ENCODE measurements around the gene SSTR3.
"Not testable (repeated sequence)": the region's sequence is repeated elsewhere in the genome, so short reads cannot be mapped to it uniquely, and the experiment has no call there.

SSTR3 gene

DNA sequence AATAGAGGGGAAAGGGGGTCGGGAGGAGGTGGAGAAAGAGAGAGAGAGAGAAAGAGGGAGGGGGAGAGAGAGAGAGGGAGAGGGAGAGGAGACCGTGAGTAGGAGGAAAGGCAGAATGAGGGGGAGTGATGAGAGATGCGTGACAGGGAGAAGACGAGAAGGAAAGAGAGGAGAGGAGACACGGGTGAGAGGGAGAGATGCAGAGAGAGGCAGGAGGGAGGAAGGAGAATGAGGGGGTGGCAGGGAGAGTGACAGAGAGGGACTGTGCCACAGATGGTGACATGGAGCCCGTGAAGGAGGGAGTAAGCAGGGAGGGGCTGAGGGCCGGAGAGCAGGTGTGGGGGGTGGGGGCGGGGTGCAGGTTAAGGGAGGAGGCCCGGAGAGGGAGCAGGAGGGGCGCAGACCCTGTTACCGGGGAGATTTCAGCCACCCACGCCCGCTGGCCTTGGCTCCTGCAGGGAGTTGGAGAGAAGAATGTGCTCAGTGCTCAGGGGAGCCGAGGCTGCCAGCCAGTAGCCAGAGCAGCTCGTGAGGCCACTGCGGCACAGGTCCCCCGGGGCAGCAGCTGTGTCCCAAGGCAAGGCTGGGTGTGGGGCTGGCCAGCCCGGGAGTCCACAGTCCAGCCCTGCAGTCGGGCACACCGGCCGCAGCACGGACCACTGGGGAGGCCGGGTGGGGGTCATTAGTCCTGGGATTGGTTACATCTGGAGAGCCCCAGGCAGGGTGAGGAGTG lies at the start of gene SSTR3:
TSS of gene SSTR3 (minus strand) at position 304 of the 733 bp plus-strand sequence. CDS start 4,674 bp downstream, outside the sequence.
- no peak for DNase-seq

DNA sequence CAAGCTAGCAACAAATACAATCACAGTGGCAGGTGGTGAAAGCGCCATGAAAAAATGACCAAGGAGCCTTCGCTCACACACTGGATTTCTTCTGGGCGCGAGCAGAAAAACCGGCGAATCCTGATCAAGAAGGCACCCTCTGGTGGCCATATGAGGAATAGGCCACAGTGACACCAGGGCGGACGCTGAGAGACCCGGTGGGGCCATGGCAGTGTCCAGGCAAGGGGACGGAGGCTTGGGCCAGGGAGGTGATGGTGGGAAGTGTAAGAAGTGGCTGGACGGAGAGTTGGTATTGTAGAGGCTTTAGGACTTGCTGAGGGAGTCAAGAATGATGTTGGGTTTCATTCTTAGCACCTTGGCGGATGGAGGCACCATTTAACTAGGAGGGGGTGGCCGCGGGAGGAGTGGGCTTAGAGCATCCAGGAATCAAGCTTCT lies 48.6 kb upstream of the SSTR3 start:
- DNase-seq = peak; percentile 49 to 75

DNA sequence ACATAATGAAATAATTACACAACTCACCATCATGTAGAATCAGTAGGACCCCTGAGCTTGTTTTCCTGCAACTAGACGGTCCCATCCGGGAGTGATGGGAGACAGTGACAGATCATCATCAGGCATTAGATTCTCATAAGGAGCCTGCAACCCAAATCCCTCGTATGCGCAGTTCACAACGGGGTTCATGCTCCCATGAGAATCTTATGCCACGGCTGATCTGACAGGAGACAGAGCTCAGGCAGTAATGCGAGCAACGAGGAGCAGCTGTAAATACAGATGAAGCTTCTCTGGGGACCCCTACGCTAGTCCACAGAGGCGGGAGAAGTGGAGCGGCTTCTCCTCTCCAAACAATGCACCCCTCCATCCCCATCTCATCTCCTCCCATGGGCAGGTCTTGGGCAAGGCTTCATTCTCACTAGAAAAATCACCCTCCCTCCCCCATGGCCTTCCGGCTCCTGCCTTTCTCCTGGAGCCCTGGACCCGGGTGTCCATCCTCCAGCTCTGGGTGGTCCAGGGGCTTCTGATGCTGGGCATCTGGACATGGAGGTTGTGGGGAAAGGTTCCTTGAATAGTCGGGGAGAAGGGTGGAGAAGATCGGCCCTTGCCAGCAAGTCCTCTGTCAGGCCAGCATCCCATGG lies 48.0 kb upstream of the SSTR3 start:
- no peak for DNase-seq

DNA sequence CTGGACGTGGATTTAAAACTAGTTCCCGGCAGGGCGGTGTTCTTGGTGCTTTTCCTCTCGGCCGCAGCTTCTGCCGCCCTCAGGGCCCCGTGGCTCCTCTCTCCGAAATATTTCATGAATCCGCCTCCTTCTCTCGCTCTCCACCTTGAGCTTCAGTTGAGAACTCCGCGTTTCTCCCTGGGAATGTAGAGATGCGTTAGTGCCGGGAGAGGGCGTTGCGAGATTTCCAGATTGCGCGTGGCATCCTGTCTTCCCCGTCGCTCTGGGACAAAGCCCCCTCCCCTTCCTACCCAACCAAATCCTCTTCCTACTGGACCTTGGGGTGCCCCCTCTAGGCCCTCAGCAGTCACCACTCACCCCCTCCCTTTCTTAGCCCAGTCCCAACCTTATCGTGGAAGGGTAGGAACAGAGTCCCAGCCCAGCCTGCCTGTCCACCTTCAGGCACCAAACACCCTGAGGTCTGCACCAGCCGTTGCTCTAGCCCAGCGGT lies 47.3 kb upstream of the SSTR3 start:
- DNase-seq = peak; percentile 44 to 64

DNA sequence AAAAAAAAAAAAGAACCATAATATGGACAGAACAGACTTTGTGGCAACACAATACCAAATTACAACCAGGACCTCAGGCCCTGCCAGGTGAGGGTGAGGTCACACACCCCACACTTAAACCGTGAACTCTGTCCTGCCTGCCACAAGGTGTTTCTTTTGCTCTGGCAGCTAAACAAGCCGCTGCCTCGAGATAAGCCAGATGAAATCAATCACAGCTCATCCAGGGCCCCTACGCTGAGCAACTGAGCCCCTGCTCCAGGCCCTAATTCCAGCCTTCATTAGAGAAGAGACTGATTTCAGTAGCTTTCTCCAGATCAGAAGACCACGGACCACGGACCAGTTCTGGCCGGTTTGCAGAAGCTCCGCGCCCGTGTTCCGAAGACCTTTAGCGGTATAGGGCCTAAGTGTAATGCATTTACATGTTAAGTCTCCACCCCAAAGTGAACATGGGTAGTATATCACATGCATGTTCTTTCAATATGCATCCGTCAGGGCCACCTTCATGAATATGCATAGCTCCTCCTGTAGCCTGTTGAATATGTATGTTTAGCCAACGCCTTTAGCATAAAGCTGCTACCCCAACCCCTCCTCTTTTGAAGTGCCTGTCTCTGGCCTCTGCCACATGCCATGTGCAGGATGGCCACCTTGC lies 46.6 kb upstream of the SSTR3 start:
- no peak for DNase-seq

DNA sequence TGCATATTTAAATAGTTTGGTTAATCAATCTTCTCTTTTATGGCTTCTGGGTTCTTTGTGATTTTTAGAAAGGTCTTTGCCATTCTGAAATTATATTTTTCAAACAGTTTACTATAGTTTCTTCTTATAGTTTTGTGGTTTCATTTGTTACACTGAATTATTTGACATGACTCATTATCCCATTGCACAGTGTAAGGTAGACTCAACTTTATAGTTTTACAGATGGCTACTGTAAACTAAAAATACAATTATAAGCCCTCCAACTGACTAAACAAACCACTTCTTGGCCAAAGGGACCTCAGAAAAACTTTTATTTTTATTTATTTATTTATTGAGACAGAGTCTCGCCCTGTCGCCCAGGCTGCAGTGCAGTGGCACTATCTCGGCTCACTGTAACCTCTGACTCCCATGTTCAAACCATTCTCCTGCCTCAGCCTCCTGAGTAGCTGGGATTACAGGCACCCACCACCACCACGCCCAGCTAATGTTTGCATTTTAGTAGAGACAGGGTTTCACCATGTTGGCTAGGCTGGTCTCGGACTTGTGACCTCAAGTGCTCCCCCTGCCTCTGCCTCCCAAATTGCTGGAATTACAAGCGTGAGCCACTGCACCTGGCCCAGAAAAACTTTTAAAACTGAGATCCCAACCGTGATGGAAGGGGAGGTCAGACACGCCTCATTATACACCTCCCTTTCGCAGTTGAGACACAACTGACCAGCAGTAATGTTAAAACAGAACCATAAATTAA lies 45.9 kb upstream of the SSTR3 start:
- DNase-seq = no peak

DNA sequence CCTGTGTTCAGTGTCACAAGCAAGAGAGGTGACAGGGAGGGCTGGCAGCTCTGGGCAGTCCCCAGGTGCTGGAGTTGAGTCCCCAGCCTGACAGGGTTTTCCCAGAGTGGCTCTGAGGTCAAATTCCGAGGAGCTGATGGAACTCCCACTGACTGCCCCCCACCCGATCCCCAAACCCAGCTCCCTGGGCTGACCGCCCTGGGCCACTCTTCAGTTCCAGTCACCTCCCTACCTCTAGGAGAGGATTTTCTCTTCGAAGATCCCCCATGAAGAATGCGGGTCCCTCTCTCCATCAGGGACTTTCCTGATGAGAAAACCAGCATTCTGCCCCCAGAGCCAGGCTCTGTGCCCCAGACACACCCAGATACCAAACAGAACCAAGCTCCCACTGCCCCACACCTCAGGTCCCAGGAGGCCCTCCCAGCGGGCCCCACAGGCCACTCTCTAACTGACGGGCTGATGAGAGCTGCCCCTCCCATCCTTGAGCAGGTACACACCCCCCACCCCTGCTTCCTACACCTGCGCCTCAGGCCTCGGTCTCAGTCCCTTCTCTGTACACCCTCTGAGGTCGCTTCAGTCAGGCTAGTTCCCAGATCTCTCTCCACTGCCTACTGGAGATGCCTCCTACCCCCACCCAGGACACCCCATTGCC lies 43.9 kb upstream of the SSTR3 start:
- DNase-seq = no peak

DNA sequence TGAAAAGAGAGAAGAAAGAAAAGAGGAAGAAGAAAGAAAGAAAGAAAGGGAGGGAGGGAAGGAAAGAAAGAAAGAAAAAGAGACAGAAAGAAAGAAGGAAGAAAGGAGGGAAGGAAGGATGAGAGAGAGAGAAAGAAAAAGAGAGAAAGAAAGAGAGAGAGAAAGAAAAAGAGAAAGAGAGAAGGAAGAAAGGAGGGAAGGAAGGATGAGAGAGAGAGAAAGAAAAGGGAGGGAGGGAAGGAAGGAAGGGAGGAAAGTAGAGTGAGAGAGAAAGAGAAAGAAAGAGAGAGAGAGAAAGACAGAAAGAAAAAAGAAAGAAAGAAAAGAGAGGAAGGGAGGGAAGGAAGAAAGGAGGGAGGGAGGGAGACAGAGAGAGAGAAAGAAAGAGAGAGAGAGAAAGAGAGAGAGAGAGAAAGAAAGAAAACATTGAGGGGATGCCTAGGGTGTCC lies 43.3 kb upstream of the SSTR3 start:
- DNase-seq = no peak

DNA sequence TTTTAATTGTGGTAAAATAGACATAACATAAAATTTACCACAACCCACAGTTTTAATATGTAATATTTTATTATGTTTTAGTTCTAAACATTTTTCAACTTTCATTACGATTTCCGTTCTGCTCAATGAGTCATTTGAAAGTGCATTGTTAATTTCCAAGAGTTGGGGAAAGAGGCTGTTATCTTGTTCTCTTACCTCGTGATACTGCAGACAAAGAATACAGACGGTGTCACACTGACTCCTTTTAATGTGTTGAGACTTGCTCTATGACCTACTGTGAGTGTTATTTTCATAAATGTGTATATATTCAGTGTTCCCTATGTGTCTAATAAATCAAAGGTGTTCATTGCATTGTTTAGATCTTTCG lies 42.6 kb upstream of the SSTR3 start:
- no peak for DNase-seq

DNA sequence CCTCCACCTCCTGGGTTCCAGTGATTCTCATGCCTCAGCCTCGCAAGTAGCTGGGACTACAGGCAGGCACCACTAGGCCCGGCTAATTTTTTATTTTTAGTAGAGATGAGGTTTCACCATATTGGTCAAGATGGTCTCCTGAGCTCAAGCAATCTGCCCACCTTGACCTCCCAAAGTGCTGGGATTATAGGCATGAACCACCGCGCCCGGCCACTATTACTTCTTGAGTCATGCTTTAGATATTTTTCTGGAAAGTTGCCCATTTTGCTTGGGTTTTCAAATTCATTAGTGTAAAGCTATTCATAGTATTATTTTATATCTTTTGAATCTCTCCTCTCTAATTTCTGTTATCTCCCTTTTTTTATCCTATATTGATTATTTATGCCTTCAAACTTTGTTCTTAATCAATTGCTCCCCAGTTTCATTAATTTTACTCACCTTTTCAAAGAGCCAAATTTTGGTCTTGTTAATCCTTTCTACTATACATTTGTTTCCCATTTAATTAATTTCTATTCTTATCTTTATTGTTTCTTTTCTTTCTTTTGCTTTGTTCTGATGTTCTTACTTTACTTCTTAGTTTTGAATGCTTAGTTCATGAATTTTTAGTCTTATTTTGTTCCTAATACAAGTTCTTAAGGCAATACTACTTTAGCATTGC lies 42.1 kb upstream of the SSTR3 start:
- DNase-seq = no peak

DNA sequence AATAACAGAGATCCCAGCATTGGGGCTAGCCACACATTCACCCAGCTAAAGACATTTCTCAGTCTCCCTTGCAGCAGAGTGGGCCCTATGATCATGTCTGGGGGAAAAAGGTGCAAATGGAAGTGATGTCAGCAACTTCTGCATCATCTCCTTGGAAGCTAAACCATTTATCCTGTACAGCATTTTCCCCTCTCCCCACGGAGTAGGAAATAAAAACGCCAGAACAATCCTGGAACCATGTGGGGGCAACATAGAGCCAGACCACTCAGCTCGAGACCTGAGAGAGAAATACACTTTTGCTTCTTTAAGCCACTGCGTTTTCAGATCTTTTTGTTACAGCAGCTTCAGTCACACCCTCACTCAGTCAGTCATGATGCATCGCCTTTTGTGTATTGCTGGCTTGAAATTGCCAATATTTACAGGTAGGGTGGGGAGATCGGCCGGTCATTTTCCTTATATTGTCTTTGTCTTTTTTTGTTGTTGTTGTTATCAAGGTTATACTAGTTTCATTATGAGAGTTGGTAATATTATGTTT lies 40.9 kb upstream of the SSTR3 start:
- DNase-seq = peak; percentile 6 to 39

DNA sequence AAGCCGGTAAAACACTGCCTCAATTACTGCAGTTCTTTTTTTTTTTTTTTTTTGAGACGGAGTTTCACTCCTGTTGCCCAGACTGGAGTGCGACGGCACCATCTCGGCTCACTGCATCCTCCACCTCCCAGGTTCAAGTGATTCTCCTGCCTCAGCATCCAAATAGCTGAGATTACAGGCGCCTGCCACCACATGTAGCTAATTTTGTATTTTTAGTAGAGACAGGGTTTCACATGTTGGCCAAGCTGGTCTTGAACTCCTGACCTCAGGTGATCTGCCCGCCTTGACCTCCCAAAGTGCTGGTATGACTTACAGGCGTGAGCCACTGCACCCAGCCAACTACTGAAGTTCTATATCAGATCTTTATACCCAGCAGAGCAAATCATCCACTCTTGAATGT lies 39.6 kb upstream of the SSTR3 start:
- DNase-seq = not testable (repeated sequence)

DNA sequence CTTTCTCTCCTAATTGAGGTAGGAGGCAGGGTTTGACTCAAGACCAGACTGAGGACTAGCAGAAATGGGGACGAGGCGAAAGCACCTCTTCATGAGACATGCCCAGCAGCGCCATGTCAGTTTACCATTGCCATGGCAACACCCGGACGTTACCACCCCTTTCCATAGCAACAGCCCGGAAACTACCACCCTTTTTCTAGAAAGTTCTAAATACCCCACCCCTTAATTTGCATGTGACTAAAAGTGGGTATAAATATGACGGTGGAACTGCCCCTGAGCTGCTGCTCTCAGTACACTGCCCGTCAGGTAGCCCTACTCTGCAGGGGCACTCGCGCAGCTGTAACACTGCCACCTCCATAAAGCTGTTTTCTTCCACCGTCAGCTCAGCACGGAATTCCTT lies 37.7 kb upstream of the SSTR3 start:
- DNase-seq = no peak

DNA sequence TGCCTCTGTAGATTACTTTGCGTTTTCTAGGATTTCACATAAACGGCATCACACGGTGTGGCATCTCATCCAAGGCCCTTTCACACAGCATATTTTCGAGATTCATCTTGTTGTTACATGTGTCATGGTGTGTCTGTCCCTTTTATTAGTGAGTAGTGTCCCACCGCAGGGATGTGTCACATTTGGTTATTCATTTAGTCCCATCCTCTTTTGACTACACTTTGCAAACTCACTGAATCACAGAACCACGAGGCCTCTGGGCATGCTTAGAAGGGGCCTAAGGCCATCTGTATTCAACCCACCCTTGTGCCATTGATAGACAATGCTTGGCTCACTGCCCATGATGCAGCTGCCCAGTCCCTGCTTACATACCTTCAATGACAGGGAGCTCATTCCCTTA lies 36.0 kb upstream of the SSTR3 start:
- no peak for DNase-seq

DNA sequence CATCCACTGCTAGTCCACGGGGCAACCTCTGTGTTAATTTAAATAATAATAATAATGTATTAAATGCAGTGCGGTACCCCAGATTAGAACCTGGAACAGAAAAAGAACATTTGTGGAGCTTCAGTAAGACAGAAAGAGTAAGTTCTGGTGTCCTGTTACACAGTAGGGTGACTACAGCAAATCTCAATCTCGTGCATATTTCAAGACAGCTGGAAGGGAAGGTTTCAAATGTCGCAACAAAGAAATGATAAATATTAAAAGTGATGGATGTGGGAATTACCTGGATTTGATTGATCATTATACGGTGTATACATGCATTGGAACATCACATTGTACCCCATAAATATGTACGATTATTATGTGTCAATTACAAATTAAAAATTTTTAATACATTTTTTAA lies 33.5 kb upstream of the SSTR3 start:
- no peak for DNase-seq

DNA sequence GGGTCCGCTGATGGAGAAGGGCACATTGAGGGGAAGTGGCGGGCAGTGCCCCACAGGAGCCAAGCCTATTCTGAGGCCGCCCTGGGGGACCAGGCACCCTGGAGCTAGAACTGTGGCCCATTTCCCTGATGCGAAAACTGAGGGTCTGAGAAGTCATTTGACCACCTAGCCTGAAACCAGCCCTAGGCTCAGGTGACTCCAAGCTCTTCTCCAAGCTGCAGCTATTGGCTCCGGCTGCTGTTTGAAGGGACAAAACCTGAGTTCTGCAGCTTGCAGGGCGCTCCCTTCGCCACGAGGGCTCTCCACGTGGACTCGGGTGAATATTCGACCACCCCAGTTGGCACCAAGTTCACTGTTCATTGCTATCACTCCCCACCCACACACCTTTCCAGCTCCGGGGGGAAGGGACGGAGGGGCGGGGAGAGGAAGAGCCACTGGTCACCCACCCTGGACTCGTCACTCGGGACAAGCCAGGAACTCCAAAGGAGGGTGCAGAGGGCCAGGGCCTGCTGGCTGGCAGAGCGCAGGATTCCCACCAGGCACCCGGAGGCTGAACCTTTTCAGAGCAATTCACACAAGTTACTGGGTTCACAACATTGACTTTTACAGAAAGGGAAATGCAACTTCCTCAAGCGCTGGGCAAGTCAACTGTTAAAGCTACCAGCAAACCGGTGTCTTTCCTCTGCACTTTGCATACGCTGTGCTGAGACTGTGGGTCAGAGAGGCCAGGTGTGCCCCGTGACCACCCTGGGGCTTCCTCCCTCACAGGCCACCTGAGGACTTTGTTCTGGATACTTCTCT lies 32.8 kb upstream of the SSTR3 start:
- DNase-seq = peak; percentile 66 to 73

DNA sequence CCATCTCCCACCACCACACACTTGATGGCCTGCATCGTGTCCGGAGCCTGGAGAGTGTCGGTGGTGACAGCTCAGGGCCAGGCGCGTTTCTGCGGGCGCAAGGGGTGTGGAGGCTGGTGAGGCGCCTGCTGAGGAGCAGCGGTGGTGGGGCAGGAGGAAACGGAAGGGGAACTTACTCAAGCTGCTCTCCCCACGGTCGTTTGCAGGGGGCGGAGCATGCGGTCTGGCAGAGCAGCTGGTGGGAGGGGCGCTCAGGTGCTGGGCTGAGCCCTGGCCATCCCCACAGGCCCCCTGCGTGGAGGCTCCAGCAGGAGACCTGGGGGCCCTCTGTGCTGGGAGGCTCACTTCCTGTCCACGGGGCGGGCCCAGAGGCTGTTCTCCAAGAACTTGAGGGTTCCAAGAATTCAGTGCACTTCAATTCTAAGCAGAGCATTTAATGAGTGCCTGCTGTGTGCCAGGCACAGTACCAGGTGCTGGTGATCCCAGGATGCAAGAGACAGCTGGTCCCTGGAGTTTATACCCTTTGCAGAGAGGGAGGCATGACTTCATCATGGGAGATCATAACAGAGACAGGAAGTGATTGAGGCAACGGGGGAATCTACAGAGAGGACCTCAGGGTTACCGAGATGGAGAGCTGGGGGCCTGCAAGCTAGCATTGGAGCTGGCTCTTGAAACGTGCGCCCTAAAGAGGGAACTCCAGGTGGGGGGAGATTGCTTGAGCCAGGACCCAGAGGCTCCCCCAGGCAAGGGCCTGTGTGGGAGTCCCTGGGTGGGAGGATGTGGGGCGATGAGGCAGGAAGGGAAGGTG lies 32.0 kb upstream of the SSTR3 start, which contains the start of gene RAC2:
TSS of gene RAC2 (minus strand) at position 156 of the 808 bp plus-strand sequence. CDS start at position 35, 121 bp downstream.
- DNase-seq = peak; percentile 94 to 96

DNA sequence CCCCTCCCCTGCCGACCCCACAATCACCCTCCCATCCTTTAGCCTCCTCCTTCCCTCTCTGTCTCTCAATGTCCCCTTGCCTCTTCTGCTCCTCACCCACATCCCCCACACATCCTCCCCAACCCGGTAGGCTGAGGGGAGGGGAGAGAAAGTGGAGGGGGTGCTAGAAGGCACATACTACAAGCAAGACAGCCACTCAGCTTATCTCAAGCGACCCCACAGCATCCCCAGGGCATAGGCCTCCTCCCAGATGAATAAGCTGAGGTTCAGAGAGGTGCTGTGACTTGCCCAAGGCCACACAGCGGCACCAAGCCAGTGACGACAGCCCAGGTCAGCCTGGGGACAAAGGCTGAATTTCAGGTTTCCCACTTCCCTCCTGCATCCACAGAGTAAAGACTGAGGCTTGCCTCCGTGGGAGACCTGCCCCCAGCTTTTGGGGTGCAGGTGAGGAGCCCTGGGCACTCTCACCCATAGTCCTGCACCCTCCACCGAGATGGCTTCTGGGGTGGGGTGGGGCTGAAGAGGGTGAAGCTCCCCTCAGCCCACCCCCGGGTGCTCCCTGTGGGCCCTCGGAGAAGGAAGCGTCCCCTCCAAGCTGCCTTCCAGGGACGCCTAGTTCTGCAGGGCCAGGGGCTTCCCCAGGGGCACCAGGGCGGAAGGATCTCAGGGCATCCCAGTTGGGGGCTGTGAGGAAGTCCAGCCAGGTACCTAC lies 31.3 kb upstream of the SSTR3 start:
- DNase-seq = peak in 1 of 2 experiments; percentile 8

DNA sequence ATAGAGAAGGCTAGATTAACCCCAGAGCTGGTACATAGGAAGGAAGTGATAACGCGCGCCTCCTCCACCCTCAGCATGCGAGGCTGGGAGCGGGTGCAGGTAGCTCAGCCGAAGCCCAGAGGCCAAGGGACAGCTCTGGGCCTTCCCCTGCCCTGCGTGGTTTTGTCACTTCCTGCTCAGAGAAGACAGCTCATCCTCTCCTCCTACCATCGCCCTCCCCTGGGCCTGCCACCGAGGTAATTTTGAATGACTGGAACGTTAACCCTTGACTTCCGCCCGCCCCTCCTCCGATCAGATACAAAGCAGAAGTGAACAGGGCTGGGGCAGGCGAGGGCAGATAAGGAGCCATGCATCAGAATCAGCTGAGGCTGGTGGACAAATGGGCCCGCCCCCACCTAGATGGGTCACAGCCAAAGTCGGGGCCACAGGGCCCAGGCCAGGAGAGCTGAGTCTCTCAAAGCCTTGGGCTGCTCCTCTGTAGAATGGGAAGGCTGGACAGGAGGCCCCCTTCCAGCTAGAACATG lies 30.2 kb upstream of the SSTR3 start:
- peak; percentile 99 for DNase-seq
